Gastrocnemius medialis (tissue), 4 donors: ENCODE data around the gene STK17B.

ENCODE experiments used
- CTCF ChIP-seq, 5 experiments: fragments of 450-650 bp in 3 of 5; fragments of 200-600 bp in 2 of 5; sonication (generic) in 2 of 5; IDR thresholded peaks in 4 of 5; conservative IDR thresholded peaks in 1 of 5; 1 replicate in 4 of 5; 2 replicates in 1 of 5; pipeline ENCODE4 v1.5.1; 2016 to 2019; ENCODE audit warnings: antibody characterized with exemption in 5 of 5, mild to moderate bottlenecking in 3 of 5, moderate library complexity in 3 of 5
- POLR2A ChIP-seq, 2 donors: fragments of 450-650 bp; IDR thresholded peaks; one replicate each; pipeline ENCODE4 v1.6.1; 2017; ENCODE audit warnings: antibody characterized with exemption in 2 of 2, mild to moderate bottlenecking in 2 of 2, moderate library complexity in 2 of 2

GRCh38 chr2:196140213-196140612 lies 31.2 kb downstream of the STK17B start:
- TF ChIP-seq POLR2A (IDR thresholded peaks at IDR 0.05) (no peak), CTCF (IDR thresholded peaks at IDR 0.05 in 4 of 5, conservative IDR thresholded peaks at IDR 0.05 in 1 of 5) (no peak)
